Suprapubic skin (tissue), 4 donors: ENCODE measurements around the gene KCNMB1. TPM values are rescaled to one million over a fixed set of nuclear protein-coding genes. Genes with fewer than 3 reads are reported as not detected.
"Not testable (repeated sequence)": the region's sequence is repeated elsewhere in the genome, so short reads cannot be mapped to it uniquely, and the experiment has no call there.

ENCODE experiments used
- DNase-seq, 2 donors: peaks; one replicate each; pipeline ENCODE4 v3.0.0-alpha.2; 2019; ENCODE audit warnings: low spot score in 2 of 2
- H3K27ac ChIP-seq: fragments of 200-600 bp; sonication (generic); one replicate; pipeline ENCODE4 v1.5.1; 2019
- H3K27me3 ChIP-seq: fragments of 200-600 bp; sonication (generic); one replicate; pipeline ENCODE4 v1.5.1; 2019
- H3K36me3 ChIP-seq: fragments of 200-600 bp; sonication (generic); one replicate; pipeline ENCODE4 v1.5.1; 2019
- H3K4me1 ChIP-seq: fragments of 200-600 bp; sonication (generic); one replicate; pipeline ENCODE4 v1.5.1; 2019
- H3K4me3 ChIP-seq: fragments of 200-600 bp; sonication (generic); one replicate; pipeline ENCODE4 v1.5.1; 2019; ENCODE audit warnings: mild to moderate bottlenecking
- H3K9me3 ChIP-seq: fragments of 200-600 bp; sonication (generic); one replicate; pipeline ENCODE4 v1.5.1; 2019
- EP300 ChIP-seq: sonication (generic); formaldehyde crosslinking; IDR thresholded peaks from one replicate; pipeline ENCODE4 v1.6.1; 2017; ENCODE audit warnings: antibody characterized with exemption
- POLR2A ChIP-seq, 2 donors: fragments of 450-650 bp; IDR thresholded peaks; one replicate each; pipeline ENCODE4 v1.6.1; 2017; ENCODE audit warnings: antibody characterized with exemption in 2 of 2, mild to moderate bottlenecking in 2 of 2, moderate library complexity in 2 of 2
- POLR2AphosphoS5 ChIP-seq, 3 donors: sonication (generic); formaldehyde crosslinking; IDR thresholded peaks; one replicate each; pipeline ENCODE4 v1.6.1; 2017; ENCODE audit warnings: antibody characterized with exemption in 3 of 3
- WGBS: methylation state at CpG from one replicate; pipeline ENCODE4 v1.1.5; 2018; 5-methylcytosine and 5-hydroxymethylcytosine counted together
- total RNA-seq, 4 donors: library from RNA; depleted of rRNA; stranded (reverse); fragments of >200 nt; gene quantifications; one replicate each; pipeline ENCODE4 v1.1.0, GENCODE V29; 2016
- TF ChIP-seq, protein P1 (sequence below), 2 donors: fragments of 200-600 bp in 1 of 2; fragments of 450-650 bp in 1 of 2; sonication (generic) in 1 of 2; IDR thresholded peaks; one replicate each; pipeline ENCODE4 v1.5.1; 2016 to 2019; ENCODE audit warnings: antibody characterized with exemption in 2 of 2, mild to moderate bottlenecking in 1 of 2, moderate library complexity in 1 of 2

KCNMB1 gene
- total RNA-seq, 4 donors from 2014 or later, result 1.3 to 3.7 (median 1.9) TPM

GRCh38 chr5:170383227-170383626, 5.9 kb downstream of the KCNMB1 start:
- H3K9me3 ChIP-seq, result no peaks in the 10 kb centered on the region
- no peaks in the 10 kb centered on the region for H3K36me3 ChIP-seq
- 87% methylated on average over 5 of the region's 5 CpGs for WGBS
- H3K4me1 ChIP-seq, result peaks cover 8% of the 10 kb centered on the region
- no peak overlapping the region for H3K27ac ChIP-seq
- TF ChIP-seq POLR2AphosphoS5 (IDR thresholded peaks at IDR 0.05) (no peak), EP300 (no peak), POLR2A (IDR thresholded peaks at IDR 0.05) (no peak)
- TF ChIP-seq, protein P1, sequence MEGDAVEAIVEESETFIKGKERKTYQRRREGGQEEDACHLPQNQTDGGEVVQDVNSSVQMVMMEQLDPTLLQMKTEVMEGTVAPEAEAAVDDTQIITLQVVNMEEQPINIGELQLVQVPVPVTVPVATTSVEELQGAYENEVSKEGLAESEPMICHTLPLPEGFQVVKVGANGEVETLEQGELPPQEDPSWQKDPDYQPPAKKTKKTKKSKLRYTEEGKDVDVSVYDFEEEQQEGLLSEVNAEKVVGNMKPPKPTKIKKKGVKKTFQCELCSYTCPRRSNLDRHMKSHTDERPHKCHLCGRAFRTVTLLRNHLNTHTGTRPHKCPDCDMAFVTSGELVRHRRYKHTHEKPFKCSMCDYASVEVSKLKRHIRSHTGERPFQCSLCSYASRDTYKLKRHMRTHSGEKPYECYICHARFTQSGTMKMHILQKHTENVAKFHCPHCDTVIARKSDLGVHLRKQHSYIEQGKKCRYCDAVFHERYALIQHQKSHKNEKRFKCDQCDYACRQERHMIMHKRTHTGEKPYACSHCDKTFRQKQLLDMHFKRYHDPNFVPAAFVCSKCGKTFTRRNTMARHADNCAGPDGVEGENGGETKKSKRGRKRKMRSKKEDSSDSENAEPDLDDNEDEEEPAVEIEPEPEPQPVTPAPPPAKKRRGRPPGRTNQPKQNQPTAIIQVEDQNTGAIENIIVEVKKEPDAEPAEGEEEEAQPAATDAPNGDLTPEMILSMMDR (IDR thresholded peaks at IDR 0.05), result no peak
- H3K4me3 ChIP-seq, result no peak overlapping the region
- DNase-seq, result no peak
- no peaks in the 10 kb centered on the region for H3K27me3 ChIP-seq

GRCh38 chr5:170382790-170383189, 6.4 kb downstream of the KCNMB1 start:
- DNase-seq, result no peak
- H3K9me3 ChIP-seq, result no peaks in the 10 kb centered on the region
- 88% methylated on average over 2 of the region's 2 CpGs for WGBS
- H3K36me3 ChIP-seq, result no peaks in the 10 kb centered on the region
- peaks cover 8% of the 10 kb centered on the region for H3K4me1 ChIP-seq
- no peaks in the 10 kb centered on the region for H3K27me3 ChIP-seq
- TF ChIP-seq POLR2A (IDR thresholded peaks at IDR 0.05), result no peak
- H3K4me3 ChIP-seq, result no peak overlapping the region
- H3K27ac ChIP-seq, result no peak overlapping the region

DNA sequence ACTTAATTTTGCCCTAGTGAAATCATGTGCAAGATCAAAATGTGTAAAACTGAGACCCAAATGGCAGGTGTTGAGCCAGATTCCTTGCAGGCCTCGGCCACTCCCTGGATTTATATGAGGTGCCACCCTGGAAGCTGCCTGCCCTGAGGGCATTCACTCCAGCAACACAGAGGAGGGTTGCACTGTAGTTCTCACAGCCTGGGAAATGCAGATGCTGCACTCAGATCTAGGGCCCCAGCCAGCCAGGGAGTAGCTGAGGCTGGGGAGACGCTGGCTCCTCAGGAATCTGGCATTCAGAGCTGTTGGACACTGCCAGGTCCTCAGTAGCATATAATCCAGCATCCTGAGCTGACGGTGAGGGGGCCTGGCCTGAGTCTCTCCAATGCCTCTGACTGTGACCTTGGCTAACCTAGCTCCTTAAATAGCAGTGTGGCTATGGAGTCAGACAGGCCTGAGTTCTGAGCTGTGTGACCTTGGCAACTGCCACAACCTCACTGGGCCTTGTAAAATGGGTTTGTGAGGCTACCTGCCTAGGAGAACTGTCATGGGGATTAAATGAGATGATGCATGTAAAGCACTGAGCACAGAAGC, 8.7 kb downstream of the KCNMB1 start:
- Histone ChIP-seq H3K9me3 (no peaks in the 10 kb centered on the region), H3K4me3 (no peak overlapping the region), H3K27me3 (no peaks in the 10 kb centered on the region), H3K36me3 (no peaks in the 10 kb centered on the region), H3K27ac (no peak overlapping the region), H3K4me1 (peaks cover 8% of the 10 kb centered on the region)
- WGBS, result 51% methylated on average over 3 of the region's 3 CpGs
- DNase-seq, result no peak
- TF ChIP-seq EP300, result no peak
- TF ChIP-seq POLR2AphosphoS5 (IDR thresholded peaks at IDR 0.05), result no peak
- TF ChIP-seq, protein P1 (IDR thresholded peaks at IDR 0.05), result no peak
- TF ChIP-seq POLR2A (IDR thresholded peaks at IDR 0.05), result no peak

GRCh38 chr5:170378740-170379139, 10.4 kb downstream of the KCNMB1 start:
- no peak for DNase-seq
- Histone ChIP-seq H3K27ac (no peak overlapping the region), H3K4me1 (peaks cover 8% of the 10 kb centered on the region), H3K4me3 (no peak overlapping the region), H3K9me3 (no peaks in the 10 kb centered on the region), H3K27me3 (no peaks in the 10 kb centered on the region), H3K36me3 (no peaks in the 10 kb centered on the region)
- TF ChIP-seq POLR2A (IDR thresholded peaks at IDR 0.05) (no peak), POLR2AphosphoS5 (IDR thresholded peaks at IDR 0.05) (no peak), EP300 (no peak)
- TF ChIP-seq, protein P1 (IDR thresholded peaks at IDR 0.05), result no peak
- WGBS, result 87% methylated on average over 16 of the region's 16 CpGs

- H3K27ac ChIP-seq, result no peak overlapping the region
- peak in 1 of 2 donors; percentile 57 for DNase-seq
- H3K4me1 ChIP-seq, result peaks cover 8% of the 10 kb centered on the region
- H3K4me3 ChIP-seq, result no peak overlapping the region
- TF ChIP-seq, protein P1 (IDR thresholded peaks at IDR 0.05), result no peak
- TF ChIP-seq EP300 (no peak), POLR2AphosphoS5 (IDR thresholded peaks at IDR 0.05) (no peak), POLR2A (IDR thresholded peaks at IDR 0.05) (no peak)
- 90% methylated on average over 11 of the region's 11 CpGs for WGBS
- no peaks in the 10 kb centered on the region for H3K27me3 ChIP-seq
- H3K9me3 ChIP-seq, result no peaks in the 10 kb centered on the region
- H3K36me3 ChIP-seq, result no peaks in the 10 kb centered on the region
These were observed 12.1 kb downstream of the KCNMB1 start for GRCh38 chr5:170377027-170377426.

GRCh38 chr5:170376526-170376925, 12.6 kb downstream of the KCNMB1 start:
- not testable (repeated sequence) for H3K4me3 ChIP-seq, H3K27me3 ChIP-seq, H3K4me1 ChIP-seq, H3K27ac ChIP-seq, H3K9me3 ChIP-seq, H3K36me3 ChIP-seq, DNase-seq
- 92% methylated on average over 3 of the region's 3 CpGs for WGBS
